GM21786 (cell line): Measurements from ENCODE around the gene GJA5.

ENCODE experiments used
- ATAC-seq: cut with Tn5 transposase; IDR thresholded peaks from one replicate; pipeline ENCODE4 v1.9.1; 2021; ENCODE audit not compliant: unreplicated experiment

GJA5 gene

GRCh38 chr1:147760481-147761260, at the start of gene GJA5:
Gene GJA5, minus strand, starts transcription at chr1:147760602. Its CDS starts 1,364 bp downstream, at chr1:147759238.
- ATAC-seq = no peak

- no peak for ATAC-seq
These were observed 48.8 kb upstream of the GJA5 start for GRCh38 chr1:147809236-147809635.

- ATAC-seq = no peak
These were observed 47.6 kb upstream of the GJA5 start for GRCh38 chr1:147808025-147808424.

DNA sequence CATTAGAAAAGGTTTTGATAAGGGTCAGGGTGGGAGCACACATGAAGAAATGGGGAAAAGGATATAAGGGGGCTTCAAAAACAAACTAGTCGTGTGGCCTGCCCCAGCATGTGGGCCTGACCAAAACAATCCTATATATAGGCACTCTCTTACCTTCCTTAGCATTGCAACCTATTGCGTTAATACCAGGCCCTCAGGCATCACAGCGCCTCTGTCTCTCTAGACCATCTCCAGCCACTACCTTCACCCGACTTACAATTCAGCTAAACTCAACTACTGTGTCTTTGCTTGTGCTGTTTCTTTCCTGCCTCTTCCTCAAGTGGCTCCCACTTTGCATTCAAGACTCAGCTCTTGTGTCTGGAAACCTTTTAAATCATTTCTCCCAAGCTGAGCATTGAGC, 47.0 kb upstream of the GJA5 start:
- no peak for ATAC-seq

GRCh38 chr1:147804942-147805723, 44.7 kb upstream of the GJA5 start:
- ATAC-seq = no peak

GRCh38 chr1:147800804-147801203, 40.4 kb upstream of the GJA5 start:
- no peak for ATAC-seq

DNA sequence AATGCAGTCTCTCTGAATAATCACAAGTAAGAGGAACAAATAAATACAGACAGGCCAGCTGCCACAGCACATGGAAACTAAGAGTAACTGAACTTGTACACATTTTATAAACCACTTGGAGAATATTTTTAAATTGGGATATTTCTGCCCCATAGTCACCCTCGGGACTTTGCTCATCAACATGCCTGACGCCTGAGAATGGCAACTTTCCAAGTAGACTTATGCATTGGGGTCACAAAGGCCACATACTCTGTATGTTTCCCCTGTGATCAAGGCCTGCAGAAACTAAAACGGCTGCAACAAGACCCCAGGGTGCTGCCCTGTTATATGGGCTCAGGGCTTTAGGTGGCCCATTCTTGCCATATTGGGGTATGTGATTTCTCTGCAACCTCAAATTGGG, 38.3 kb upstream of the GJA5 start:
- no peak for ATAC-seq

DNA sequence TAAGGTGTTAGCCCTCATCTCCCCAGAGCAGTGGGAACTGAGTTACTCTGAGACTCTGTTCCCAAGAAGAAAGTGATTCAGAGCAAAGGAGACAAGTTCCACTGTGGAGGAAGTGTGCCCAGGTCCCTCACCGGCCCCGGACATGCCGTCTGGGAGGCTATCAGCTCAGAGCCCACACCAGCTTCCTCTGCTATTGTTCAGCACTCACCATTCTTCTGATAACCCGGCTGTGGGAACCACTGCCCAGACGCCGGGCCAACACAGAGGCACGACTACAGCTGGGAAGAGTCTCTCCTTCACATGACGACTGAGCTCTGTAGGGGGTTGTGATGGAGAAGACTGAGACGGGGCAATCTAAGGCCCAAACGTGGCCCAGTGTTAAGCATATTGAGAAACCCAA, 34.2 kb upstream of the GJA5 start:
- no peak for ATAC-seq

DNA sequence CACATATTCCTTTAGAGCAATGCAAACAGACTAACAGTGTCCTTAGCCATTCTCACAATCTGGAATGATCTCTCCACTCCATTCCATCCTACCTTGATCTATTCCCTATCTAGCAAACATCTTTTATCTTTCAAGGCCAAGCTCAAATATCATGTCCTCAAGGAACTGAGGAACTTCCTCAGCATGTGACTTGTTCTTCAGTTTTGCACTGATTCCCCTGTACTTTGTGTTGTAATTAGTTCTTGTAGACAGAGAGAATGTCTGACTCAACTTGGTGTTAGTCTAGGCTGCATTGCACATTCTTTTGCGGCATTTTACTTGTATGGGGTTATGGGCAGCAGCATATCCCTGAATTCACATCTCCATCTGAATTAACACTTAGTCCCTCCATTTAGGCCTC, 31.5 kb upstream of the GJA5 start:
- no peak for ATAC-seq

- ATAC-seq = no peak
These were observed 27.4 kb upstream of the GJA5 start for GRCh38 chr1:147787765-147788164.

DNA sequence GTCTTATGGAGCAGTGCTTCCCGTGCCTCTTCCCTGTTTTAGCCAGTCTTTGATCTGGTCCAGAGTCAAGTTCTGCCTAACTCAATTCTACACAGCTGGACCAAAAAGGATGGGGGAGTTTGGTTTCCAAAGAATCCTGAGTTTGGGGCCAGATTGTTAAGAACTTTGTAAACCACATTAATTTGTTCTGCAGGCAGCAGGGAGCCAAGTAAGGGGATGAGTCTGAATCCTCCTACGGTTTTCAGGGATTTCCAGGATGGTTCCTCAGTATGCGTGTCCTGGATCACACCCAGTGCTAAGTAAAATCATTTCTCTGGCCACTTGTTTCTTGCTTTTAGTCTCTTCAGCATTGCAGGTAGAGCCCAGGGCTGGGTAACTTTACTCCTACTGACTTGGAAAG, 26.1 kb upstream of the GJA5 start:
- no peak for ATAC-seq

- no peak for ATAC-seq
These were observed 25.5 kb upstream of the GJA5 start for GRCh38 chr1:147785794-147786506.

- no peak for ATAC-seq
These were observed 24.5 kb upstream of the GJA5 start for GRCh38 chr1:147784941-147785340.

DNA sequence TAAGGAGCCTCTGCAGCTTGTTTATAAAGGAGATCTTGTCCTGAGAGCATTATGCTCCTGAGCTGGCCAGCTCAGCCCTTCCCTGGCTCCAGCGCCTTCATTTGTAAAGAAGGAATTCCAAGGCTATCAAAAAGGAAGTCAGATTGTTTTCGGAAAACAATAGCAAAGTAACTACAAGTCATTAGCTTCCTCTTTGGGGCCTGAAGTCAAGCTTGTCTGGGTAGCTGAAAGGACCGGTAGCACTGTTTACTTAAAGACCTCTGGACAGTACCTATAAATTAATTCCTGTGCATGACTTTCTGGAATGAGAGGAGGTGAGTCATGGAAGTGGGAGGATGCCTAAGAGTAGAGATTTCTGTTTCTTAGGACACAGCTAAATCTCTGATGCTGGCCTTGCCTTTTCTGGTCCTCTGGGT, 20.7 kb upstream of the GJA5 start:
- ATAC-seq = no peak

- ATAC-seq = no peak
These were observed 17.3 kb upstream of the GJA5 start for GRCh38 chr1:147777694-147778093.

- ATAC-seq = no peak
These were observed 12.9 kb upstream of the GJA5 start for GRCh38 chr1:147773215-147773715.

- ATAC-seq = no peak
These were observed 12.2 kb upstream of the GJA5 start for GRCh38 chr1:147772570-147772969.

GRCh38 chr1:147771226-147772125, 11.1 kb upstream of the GJA5 start:
- ATAC-seq = no peak

DNA sequence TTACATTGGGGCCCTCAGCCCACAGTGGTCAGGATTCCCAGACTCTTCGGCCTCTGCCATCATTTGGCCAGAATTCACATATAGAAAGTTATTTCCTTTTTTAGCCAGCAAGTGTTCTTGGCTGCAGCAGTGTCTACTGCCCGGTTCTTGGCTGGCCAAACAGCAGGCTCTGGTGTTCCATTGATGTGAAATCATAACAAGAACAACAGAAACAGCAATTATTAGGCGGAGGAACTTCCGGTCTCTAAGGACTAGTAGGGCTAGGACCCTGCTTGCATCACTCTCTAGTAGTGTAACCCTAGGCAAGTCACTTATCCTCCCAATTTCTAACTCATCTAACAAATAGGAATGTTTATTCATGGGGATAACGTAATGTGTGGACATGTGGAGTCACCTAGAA, 8.7 kb upstream of the GJA5 start:
- ATAC-seq = no peak

DNA sequence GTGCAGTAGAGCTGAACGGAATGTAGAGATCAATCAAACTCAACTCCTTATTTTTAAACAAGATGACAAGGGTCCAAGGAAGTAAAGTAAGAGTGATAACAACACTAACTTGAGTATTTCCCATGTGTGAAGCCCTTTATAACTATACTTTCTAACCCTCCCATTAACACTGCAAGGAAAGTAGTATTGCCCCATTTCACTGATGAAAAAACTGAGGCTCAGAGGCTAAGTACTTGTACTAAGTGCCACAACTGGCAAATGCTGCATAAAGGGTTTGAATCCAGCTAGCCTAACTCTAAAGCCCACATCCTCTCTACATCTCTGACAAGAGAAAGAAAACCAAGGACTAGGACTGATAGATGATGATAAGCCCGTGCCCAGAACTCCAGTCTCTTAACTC, 8.2 kb upstream of the GJA5 start:
- ATAC-seq = no peak

DNA sequence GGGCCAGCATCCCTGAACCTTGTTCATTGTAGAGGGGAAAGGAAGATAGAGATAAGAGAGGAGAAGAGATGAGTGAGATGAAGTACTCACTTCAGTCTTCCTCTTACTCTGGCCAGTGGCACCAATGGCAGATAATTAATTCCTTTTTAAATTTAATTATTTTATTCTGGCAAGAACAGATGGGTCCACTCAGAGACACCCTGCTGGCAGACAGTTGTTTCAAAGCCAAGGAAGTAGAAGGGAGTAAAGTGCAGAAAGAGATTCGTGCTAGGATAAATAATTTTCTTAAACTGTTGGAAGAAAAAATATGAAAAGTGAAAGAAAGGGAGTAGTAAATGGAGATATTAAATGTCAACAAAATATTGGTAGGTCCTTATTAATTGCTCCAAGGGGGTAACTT, 7.7 kb upstream of the GJA5 start:
- no peak for ATAC-seq
